HG02885 (cell line): ENCODE results near the gene MTUS2.

Source experiments
- ATAC-seq: cut with Tn5 transposase; IDR thresholded peaks from one replicate; pipeline ENCODE4 v1.9.1; 2021; ENCODE audit warnings: mild to moderate bottlenecking; ENCODE audit not compliant: unreplicated experiment, poor library complexity

MTUS2 gene

DNA sequence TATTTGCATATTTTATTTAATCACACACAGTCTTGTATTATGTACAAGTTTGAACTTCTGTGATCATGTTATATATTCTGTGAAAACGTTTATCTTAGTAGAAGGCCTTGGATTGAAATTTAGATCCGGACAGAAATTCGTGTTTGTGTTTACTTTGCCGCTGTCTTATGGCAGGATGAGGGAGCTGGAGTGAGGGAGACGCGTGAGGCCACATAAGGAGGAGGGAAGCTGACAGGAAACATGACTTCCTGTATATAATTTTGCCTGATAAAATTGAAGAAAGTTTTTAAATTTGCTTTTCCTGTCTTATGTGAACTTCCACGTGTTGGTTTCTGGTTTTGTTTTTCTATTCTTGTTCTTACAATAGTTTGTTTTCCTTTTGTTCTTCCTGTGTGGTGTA, 200.2 kb downstream of the MTUS2 start:
- ATAC-seq = no peak

DNA sequence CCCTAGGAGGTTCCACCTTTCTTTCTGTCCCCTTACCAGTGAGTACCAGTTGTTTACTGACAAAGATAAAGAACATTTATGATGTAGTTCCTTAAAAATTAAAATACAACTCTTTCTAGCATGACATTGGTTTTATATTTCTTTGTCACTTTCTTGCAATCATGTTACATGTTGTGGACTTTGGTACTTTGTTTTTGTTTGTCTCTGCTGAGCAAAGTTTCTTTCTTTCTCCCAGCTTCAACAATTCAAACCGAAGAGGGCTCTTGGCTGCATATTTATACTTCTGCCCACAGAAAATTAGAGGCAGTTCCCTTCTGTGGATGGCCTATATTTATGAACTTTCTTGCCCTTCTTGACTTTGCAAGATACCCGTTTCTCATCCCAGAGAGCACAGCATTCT, 201.2 kb downstream of the MTUS2 start:
- no peak for ATAC-seq

DNA sequence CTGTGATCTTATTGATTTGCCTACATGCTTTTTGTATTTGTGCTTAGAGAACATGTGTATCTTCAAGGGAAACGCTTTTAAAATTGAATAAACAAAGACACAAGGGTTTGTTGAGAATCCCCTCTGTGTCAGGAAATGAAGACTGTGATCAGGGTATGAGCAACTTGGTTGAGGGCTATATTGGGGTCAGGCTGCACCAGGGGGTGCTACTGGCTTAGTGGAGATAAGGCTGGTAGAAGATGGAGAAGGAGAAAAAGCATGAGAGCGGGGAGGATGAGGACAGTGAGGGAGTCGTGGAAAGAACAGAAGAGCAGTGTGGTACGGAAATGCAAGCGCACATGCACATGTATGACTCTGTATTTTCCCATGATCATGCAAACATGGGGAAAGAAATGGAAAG, 201.6 kb downstream of the MTUS2 start:
- ATAC-seq = no peak

DNA sequence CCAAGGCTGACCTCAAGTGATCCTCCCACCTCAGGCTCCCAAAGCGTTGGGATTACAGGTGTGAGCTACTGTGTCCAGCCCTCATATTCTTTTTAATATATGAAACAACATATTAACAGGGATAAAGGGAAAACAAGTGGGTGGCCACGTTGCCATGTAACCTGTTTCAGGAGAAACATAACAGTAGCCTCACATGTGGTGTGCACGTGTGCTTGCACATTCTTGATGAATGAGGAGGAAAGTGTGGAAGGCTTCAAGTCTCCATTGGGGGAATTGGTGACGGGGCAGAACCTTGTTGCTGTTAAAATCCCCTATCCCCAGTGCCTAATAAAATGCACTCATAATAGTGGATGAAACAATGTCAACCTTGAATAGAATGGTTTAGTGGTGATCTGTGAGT, 202.3 kb downstream of the MTUS2 start:
- no peak for ATAC-seq

DNA sequence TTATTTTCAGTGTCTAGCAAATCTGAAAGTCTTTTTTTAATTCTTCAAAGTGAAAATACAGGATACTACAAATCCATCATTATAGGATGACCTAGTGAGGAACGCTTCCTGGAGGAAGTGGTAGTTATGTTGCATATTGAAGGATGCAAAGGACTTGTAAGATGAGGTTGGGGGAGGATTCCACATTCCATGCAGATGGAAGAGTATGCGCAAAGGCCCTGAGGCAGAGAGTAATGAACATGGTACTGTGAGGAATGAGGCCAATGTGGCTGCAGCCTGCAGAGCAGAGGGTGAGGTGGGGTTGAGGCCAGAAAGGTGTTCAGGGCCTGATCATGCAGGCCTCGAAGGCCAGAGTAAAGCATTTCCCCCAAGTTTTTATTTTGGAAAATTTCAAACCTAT, 202.8 kb downstream of the MTUS2 start:
- ATAC-seq = no peak

DNA sequence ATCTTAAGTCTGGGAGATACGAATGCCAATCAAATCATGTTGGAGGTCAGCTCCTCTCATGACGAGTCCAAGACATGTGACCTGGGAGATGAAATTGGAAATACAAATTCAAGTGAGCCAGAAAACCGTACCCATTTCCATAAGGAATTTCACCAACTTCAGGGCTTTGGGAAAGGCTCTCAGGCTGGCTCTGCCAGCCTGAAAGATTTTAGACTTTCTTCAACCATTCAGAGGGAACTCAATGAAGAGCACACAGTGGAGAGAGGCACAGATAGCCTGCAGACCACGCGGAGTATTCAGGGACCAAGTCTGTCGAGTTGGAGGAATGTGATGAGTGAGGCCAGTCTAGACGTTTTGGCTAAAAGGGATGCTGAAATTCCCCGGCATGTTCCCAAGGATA, 204.6 kb downstream of the MTUS2 start:
- no peak for ATAC-seq

DNA sequence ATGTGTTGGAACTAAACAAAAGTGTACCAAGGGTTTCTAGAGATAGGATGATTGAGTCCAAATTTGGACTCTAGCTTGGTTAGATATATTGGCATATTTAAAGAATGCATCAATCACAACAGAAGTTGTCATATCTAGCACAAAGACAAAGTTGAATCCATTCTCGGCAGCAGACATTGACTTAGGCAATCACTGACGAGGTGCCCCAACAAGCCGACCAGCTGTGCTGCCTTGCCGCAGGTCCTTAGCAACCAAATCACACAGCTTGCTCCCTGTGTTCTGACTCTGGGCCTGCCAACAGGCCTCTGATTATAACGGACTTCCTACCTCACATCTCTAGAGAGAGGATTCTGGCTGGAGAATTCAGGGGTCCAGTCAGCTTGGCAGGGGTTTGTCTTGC, 208.7 kb downstream of the MTUS2 start:
- ATAC-seq = no peak

DNA sequence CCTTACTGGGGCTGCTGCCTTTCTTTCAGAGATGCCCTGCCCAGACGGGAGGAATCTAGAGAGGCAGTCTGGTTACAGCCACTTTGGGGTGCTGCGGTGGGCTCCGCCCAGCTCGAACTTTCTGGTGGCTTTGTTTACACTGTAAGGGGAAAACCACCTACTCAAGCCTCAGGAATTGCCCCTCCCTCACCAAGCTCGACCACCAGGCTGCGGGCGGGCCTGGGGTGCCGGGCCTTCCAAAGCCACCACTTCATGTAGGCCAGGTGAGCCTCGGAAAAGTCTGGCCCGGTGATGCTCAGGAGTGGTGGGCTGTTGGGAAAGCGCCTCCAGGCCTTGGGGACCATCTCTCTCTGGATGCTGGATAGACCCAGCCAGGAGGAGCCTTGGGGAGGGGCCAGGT, 218.6 kb downstream of the MTUS2 start:
- no peak for ATAC-seq

DNA sequence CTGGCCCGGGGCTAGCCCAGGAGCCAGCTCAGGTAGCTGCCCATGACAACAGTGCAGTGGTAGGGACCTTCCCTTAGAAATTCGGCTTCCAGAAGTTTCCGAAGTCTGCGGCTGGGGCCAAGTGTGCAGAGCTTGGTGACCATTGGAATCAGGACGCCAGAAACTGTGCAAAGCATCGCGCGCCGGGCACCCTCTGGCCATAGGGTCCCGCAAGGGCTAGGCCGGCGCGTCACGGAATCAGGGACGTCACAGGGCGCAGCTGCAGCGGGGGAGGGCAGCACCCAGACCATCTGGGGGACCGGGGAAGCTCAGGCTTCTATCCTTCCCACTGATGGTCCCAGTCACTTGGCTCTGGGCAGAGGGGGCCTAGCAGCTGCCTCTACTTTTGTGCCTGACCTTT, 219.1 kb downstream of the MTUS2 start:
- ATAC-seq = no peak

DNA sequence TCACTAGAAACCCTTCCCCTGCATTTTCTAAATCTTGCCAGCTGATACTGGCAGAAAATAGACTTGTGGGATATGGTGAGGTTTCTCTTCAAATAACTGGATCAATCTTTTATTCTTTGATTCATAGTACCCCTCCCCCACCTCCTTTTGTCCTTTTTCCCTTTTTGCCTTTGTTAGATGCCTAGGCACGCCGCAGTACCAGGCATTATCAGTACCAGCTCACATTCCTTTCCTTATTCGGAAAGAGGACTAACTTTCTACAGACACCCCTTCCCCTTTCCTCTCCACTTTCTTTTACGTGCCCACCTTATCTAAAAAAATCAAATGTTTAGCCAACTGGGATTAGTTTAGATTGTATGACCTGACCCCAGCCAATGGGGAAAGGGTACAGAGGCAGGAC, 226.4 kb downstream of the MTUS2 start:
- ATAC-seq = no peak

DNA sequence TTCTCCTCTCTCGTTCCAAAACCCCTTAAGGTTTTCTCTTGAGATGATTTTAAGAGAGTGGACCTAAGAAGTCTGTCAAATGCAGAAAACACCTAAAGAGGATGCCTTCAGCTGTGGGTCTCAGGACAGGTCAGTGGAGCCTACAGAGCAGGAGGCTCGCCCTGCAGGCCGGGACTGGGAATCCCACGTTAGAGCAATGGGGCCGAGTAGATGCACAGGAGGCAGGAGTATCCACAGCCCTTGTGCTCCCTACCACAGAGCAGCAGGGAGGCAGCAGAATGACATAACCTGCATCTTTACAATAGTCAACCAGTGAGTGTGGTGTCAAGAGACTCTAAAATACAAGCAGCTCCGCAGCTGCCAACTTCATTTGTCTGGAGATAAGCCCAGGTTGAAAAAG, 229.4 kb downstream of the MTUS2 start:
- no peak for ATAC-seq

DNA sequence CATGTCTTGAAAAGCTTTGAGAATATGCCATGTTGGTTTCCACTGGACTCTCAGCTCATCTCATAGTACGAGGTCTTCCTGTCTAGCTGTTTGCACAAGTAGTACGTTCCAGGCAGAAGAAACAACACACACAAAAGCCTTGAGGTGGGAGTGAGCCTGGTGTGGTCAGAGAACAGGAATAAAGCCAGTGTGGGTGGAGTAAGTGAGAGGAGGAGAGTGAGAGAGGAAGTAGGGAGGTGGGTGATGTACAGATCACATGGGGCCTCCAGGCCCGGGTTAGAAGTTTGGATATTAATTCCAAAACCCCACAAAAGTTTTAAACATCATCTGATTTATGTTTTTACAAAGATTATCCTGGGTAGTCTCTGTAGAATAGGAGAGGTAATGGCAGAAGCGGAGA, 230.6 kb downstream of the MTUS2 start:
- ATAC-seq = no peak

DNA sequence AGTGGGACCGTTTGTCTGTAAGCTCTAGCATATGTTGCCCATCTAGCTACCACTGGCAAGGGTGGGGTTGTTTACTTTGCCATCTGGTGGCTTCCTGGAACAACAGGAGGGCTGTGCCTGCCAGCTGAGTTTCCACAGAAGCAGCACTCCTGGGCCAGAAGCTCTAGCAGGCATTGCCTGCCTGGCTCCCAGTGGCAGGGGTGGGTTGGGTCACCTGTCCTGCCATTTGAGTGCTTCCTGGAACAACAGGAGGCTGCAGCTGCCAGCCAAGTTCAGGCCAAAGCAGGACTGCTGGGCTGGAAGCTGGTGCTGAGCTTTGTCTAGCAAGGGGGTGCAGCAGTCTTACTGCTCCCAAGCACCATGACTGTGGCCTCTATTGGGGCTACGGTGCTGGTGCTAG, 239.7 kb downstream of the MTUS2 start:
- ATAC-seq = no peak

DNA sequence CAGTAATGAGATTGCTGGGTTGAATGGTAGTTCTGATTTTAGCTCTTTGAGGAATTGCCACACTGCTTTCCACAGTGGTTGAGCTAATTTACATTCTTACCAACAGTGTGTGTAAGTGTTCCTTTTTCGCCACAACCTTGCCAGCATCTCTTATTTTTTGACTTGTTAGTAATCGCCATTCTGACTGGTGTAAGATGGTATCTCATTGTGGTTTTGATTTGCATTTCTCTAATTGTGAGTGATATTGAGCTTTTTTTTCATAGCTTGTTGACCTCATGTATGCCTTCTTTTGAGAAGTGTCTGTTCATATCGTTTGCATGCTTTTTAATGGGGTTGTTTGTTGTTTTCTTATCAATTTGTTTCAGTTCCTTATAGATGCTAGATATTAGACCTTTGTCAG, 245.0 kb downstream of the MTUS2 start:
- ATAC-seq = no peak

DNA sequence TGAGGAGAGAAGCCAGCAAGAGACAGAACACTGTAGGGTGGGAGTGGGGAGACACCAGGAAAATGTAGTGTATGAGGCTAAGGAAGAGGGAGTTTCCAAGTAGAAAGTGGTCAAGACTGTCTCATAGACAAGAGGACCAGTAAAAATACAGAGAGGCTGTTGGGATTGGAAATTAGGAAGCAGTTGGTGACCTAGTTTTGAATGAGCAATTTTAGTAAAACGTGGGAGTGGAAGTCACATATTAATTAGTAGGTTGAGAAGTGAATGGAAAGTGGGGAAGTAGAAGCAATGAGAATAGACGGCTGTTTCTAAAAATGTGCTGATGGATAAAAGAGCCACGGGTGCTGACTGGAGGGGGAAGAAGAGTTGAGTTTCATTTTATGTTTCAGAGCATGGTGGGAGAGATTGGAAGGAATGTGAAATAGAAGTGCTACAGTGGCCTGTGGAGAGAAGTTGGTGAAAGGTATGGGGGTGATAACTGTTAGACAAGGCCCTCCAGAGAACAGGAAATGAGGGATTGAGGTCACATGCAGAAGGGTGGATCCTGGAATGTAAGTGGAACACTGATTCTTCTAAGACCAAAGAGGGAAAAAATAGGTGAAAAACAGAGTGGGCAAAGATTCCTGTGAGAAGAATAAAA, 247.3 kb downstream of the MTUS2 start:
- no peak for ATAC-seq

DNA sequence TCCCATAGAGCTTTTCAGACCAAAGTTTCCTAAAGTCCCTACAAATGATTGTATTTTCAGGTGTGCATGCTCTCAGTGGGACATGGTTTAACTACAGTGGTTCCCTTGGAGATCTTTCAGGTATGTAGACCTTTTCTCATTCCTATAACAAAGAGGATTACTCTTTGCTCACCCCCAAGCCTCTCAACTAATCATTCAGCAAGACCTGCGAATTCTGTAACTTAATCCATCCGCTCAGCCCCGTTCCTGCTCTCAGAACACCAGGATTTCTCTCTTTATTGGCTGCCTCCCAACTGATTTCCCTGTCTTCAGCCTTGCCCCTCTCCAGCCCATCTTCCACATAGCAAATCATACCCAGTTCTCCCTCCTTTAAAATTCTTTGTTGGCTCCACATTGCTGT, 253.6 kb downstream of the MTUS2 start:
- ATAC-seq = no peak

DNA sequence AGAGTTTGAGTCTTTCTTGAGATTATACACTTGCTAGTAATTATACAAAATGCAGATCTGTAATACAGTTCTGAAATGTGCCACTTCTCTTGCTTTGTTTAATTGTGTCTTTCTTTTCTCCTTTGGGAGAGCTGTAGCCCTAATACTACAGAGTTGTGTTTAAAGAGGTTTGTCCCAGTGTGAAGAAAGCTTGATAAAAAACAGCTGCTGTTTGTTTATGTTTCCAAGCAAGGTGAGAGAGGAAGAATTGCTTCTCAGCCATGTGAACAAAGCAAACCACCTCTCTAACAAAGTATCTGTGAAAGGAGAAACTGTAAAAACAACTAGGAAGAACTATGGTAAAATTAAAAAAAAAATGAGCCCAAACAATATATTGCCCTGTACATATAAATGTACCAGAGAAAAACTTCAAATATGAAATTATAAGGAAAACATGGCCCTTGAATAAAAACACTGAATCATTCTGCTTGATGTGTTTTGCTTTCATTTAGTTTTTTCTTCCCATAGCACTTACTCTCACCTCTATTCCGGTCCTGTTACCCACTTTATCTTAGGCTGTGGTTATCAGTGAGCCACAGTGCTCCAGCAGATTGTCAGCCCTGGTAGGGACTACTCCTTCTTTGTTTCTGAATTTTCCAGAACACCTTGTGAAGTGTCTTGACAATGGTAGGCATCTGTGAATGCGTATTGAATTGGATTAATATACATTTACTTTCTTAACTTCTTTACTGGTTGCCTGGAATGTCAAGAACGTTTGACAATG, 257.1 kb downstream of the MTUS2 start:
- ATAC-seq = no peak

DNA sequence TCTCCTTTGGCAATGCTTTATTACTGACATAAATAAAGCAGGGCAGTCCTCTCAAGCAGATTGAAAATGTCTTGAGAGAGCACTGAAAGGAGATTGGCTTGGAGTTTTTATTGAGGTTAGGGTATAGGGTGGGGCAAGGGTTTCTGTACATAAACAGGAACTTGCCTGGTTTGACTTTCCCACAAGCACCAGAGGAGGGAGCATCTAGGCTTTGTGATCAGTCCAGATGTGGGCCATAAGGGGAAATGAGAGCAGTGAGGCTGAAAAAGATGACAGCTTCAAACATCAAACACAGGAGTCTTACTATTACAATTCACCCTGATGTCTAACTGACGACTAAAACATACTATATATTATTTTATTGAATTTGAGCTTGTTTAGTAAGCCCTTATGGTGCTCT, 260.9 kb downstream of the MTUS2 start:
- peak; percentile 81 for ATAC-seq

DNA sequence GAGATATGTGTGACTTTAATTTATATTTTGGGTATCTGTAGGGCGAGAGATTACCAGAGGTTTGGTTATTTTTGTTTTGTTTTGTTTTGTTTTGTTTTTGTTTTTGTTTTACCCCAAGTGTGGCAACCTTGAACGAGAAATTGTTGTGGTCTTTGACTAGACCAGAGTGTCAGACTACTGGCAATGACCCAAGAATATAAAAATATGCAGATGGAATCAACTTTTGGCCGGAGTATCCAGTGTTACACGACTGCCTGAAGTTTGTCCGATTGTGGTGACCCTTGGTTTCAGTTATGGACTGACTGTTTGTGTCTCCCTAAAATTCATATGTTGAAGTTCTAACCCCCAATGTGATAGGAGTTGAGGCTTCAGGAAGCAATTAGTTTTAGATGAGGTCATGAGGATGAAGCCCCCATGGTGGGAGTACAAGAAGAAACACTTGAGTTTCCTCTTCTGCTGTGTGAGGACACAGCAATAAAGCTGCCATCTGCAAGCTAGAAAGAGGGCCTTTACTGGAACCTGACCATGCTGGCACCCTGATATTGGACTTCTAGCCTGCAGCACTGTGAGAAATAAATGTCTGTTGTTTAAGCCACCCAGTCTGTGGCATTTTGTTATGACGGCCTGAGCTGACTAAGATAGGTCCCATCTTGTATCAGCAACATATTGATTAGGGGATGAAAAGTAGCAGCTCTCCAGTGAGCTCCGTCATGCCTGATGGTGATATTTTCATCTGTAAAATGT, 261.7 kb downstream of the MTUS2 start:
- no peak for ATAC-seq

DNA sequence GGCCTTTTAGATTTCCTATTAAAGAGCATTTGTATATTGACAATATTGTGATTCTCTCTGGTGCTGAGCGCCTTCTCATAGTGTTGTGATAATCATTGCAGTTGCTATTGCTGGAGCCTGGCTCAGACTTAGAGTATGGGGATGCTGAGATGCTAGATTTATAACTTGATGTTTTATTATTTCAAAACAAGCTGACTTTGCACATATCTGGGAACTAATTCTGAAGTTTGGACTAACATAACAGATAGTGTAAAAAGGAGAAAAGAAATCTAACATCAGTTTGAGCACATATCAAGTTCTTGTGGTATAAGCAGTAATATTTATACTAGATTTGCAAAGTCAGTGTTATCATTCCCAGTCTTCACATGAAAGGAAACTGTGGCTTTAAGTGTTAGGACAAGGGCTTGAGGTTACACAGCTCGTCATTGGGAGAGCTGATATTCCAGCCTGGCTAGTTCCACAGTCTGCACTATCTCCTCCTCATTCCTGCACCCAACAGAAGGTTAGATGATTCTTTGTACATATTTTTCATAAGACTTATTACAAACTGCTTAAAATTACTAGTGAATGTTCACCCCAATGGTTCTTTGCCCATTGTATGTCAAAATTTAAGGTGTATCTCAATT, 279.8 kb downstream of the MTUS2 start:
- ATAC-seq = no peak

DNA sequence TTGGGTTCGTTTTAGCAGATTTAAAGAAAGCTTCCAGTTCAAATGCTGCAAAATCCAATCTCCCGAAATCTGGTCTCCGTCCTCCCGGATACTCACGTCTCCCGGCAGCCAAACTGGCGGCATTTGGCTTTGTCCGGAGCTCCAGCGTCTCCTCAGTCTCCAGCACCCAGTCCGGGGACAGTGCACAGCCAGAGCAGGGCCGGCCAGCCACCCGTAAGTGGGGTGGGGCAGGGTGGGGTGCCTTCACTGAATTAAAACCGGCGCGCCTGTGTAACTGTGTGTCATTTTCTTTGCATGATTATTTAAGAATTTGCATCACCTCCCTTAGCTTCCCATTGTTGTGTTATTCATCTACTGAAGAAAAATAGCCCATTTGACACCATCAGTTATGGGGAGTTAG, 280.6 kb downstream of the MTUS2 start:
- no peak for ATAC-seq
